ENCODE measurements around the gene ARHGEF11. TPM values are rescaled to one million over a fixed set of nuclear protein-coding genes. Genes with fewer than 3 reads are reported as not detected.

Gene ARHGEF11
- total and polyA plus RNA-seq, 9 of the 15 experiments (the other 6 are each of a cell fraction or from before 2014, with no cell fraction given) = 0.14 to 15.5 (median 9.0) TPM

DNA sequence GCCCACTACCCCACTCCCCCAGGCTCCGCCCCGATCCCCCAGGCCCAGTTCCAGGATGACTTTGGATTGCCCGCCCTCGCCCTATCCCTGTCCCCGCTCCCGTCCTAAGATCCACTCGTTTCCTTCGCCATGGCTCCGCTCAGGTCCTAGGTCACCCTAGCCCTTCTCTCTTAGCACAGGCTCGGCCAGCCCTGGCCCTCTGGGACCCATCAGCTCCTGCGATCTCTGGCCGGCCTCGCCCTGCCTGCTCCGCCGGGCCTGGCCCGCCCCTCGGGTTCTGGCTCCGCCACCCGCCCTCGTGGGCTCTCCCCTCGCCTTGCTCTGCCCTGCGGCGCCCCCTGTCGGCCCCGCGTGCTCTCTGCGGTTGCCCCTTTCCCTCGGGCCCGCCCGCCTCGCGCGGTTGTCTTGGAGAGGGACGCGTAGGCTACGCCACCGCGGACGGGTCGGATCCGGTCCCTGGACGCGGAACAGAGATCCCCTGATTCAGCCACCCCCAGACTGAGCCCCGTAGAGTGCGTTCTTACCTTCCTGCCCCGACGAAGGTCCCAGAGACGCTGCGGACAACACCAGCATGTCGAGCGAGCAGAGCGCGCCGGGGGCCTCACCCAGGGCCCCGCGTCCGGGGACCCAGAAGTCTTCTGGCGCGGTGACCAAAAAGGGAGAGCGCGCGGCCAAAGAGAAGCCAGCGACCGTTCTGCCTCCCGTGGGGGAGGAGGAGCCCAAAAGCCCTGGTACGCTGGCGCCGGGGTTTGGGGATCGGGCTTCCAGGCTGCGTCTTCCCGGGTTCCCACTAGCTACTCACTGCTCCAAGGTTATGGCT is 125.1 kb downstream of the ARHGEF11 start, which contains the start of gene LRRC71 (continued):
- TF ChIP-seq ELK1 (CRISPR knock-in tag; IDR thresholded peaks at IDR 0.05) (no peak), MYC (IDR thresholded peaks at IDR 0.05; ENCODE audit: low read depth, low read length) (peak; percentile 94), MYC (CRISPR knock-in tag; IDR thresholded peaks at IDR 0.05; ENCODE audit: borderline replicate concordance, low read depth) (no peak), NELFE (IDR thresholded peaks at IDR 0.05; ENCODE audit: insufficient read depth, insufficient read length) (no peak), ZNF347 (CRISPR knock-in tag; IDR thresholded peaks at IDR 0.05; ENCODE audit: low read depth) (no peak), CBFA2T3 (IDR thresholded peaks at IDR 0.05) (peak; percentile 13; the same call in 1 of the 2 replicates), CCAR2 (IDR thresholded peaks at IDR 0.05; ENCODE audit: low read depth, low read length) (no peak), ZNF121 (CRISPR knock-in tag; conservative IDR thresholded peaks at IDR 0.05) (no peak), XRCC5 (IDR thresholded peaks at IDR 0.05; ENCODE audit: low read depth, low read length) (peak; percentile 83), HNRNPUL1 (IDR thresholded peaks at IDR 0.05; ENCODE audit: low read length) (no peak), BRD4 (IDR thresholded peaks at IDR 0.05) (no peak), FOS (IDR thresholded peaks at IDR 0.05; ENCODE audit: extremely low read depth, insufficient read length) (no peak), BDP1 (IDR thresholded peaks at IDR 0.05; ENCODE audit: insufficient read depth, insufficient read length) (no peak), PHF20 (IDR thresholded peaks at IDR 0.05; ENCODE audit: partially characterized antibody) (no peak), SOX6 (IDR thresholded peaks at IDR 0.05) (peak; percentile 52; the same call in 1 of the 2 replicates), SIN3A (IDR thresholded peaks at IDR 0.05; ENCODE audit: borderline replicate concordance in 2 of 2, control insufficient read depth in 1 of 2, low read depth in 2 of 2, low read length in 2 of 2) (no peak), GTF2E2 (tag; IDR thresholded peaks at IDR 0.05) (0 out of 2 replicates have a peak, but pooled peaks have one; percentile 22), ESRRA (IDR thresholded peaks at IDR 0.05; ENCODE audit: borderline replicate concordance, low read depth) (peak; percentile 90; the same call in 1 of the 2 replicates), BRCA1 (IDR thresholded peaks at IDR 0.05) (no peak), BRCA1 (CRISPR knock-in tag; IDR thresholded peaks at IDR 0.05) (no peak), CBX5 (IDR thresholded peaks at IDR 0.05; ENCODE audit: borderline replicate concordance, low read depth) (no peak), TRIM25 (IDR thresholded peaks at IDR 0.05; ENCODE audit: borderline replicate concordance) (no peak), PTRF (tag; IDR thresholded peaks at IDR 0.05) (no peak), EP300 (IDR thresholded peaks at IDR 0.05; ENCODE audit: low read length) (no peak)
- TF ChIP-seq, protein P1, sequence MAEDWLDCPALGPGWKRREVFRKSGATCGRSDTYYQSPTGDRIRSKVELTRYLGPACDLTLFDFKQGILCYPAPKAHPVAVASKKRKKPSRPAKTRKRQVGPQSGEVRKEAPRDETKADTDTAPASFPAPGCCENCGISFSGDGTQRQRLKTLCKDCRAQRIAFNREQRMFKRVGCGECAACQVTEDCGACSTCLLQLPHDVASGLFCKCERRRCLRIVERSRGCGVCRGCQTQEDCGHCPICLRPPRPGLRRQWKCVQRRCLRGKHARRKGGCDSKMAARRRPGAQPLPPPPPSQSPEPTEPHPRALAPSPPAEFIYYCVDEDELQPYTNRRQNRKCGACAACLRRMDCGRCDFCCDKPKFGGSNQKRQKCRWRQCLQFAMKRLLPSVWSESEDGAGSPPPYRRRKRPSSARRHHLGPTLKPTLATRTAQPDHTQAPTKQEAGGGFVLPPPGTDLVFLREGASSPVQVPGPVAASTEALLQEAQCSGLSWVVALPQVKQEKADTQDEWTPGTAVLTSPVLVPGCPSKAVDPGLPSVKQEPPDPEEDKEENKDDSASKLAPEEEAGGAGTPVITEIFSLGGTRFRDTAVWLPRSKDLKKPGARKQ (CRISPR knock-in tag; IDR thresholded peaks at IDR 0.05) = no peak; the same call in 1 of the 2 replicates

Data from K562 (cell line).